GM21447 (cell line): ENCODE data around the gene CDC42EP5.
"Not testable (repeated sequence)": the region's sequence is repeated elsewhere in the genome, so short reads cannot be mapped to it uniquely, and the experiment has no call there.

Experiments
- ATAC-seq: cut with Tn5 transposase; IDR thresholded peaks from one replicate; pipeline ENCODE4 v1.9.1; 2021; ENCODE audit not compliant: unreplicated experiment

CDC42EP5 gene

GRCh38 chr19:54448774-54449700 is 24.1 kb downstream of the CDC42EP5 start, which contains the start of gene LENG8:
LENG8 (plus strand) TSS chr19:54449199; CDS start chr19:54451345, 2,146 bp downstream.
- ATAC-seq = peak; percentile 84

GRCh38 chr19:54448040-54448773 is 24.9 kb downstream of the CDC42EP5 start:
- no peak for ATAC-seq

- not testable (repeated sequence) for ATAC-seq
These were observed 26.7 kb downstream of the CDC42EP5 start for GRCh38 chr19:54446349-54446748.

- no peak for ATAC-seq
These were observed 28.4 kb downstream of the CDC42EP5 start for GRCh38 chr19:54444737-54445136.

- ATAC-seq = no peak
These were observed 32.5 kb downstream of the CDC42EP5 start for GRCh38 chr19:54440641-54441040.

- no peak for ATAC-seq
These were observed 33.8 kb downstream of the CDC42EP5 start for GRCh38 chr19:54439174-54439851.

GRCh38 chr19:54436628-54437252 is 36.4 kb downstream of the CDC42EP5 start:
- no peak for ATAC-seq

- ATAC-seq = no peak
These were observed 37.0 kb downstream of the CDC42EP5 start for GRCh38 chr19:54436031-54436523.

- ATAC-seq = no peak
These were observed 37.5 kb downstream of the CDC42EP5 start for GRCh38 chr19:54435551-54436016.

- no peak for ATAC-seq
These were observed 38.3 kb downstream of the CDC42EP5 start for GRCh38 chr19:54434873-54435214.

- ATAC-seq = no peak
These were observed 38.8 kb downstream of the CDC42EP5 start for GRCh38 chr19:54434112-54434872.

GRCh38 chr19:54433697-54434096 is 39.4 kb downstream of the CDC42EP5 start:
- ATAC-seq = no peak

GRCh38 chr19:54432144-54432738 is 40.9 kb downstream of the CDC42EP5 start:
- ATAC-seq = no peak

GRCh38 chr19:54431255-54431838 is 41.7 kb downstream of the CDC42EP5 start:
- no peak for ATAC-seq

- no peak for ATAC-seq
These were observed 42.5 kb downstream of the CDC42EP5 start for GRCh38 chr19:54430306-54431254.

GRCh38 chr19:54429545-54430227 is 43.4 kb downstream of the CDC42EP5 start:
- no peak for ATAC-seq

- ATAC-seq = no peak
These were observed 44.0 kb downstream of the CDC42EP5 start for GRCh38 chr19:54429176-54429495.
